Uterus (tissue), 4 donors: Measurements from ENCODE around the gene ARHGAP15. TPM values are rescaled to one million over a fixed set of nuclear protein-coding genes. Genes with fewer than 3 reads are reported as not detected.

Experiments used
- DNase-seq, 2 donors: peaks; one replicate each; pipeline ENCODE4 v3.0.0-alpha.2; 2019 to 2020
- H3K27ac ChIP-seq, 2 donors: fragments of 200-600 bp; sonication (generic); 1 replicate in 1 of 2; 2 replicates in 1 of 2; pipeline ENCODE4 v1.5.1; 2016 to 2018
- H3K27me3 ChIP-seq, 2 donors: fragments of 200-600 bp; sonication (generic); one replicate each; pipeline ENCODE4 v1.5.1; 2018 to 2019; ENCODE audit warnings: control low read depth in 1 of 2
- H3K36me3 ChIP-seq, 2 donors: fragments of 200-600 bp; sonication (generic); one replicate each; pipeline ENCODE4 v1.5.1; 2019; ENCODE audit warnings: control low read depth in 1 of 2
- H3K4me1 ChIP-seq, 2 donors: fragments of 200-600 bp; sonication (generic); one replicate each; pipeline ENCODE4 v1.5.1; 2018 to 2019; ENCODE audit warnings: control low read depth in 1 of 2
- H3K4me3 ChIP-seq, 2 donors: fragments of 200-600 bp; sonication (generic); 1 replicate in 1 of 2; 2 replicates in 1 of 2; pipeline ENCODE4 v1.5.1; 2018 to 2019; ENCODE audit warnings: mild to moderate bottlenecking in 1 of 2
- H3K9me3 ChIP-seq, 2 donors: fragments of 200-600 bp; sonication (generic); one replicate each; pipeline ENCODE4 v1.5.1; 2019; ENCODE audit warnings: control low read depth in 1 of 2
- POLR2A ChIP-seq, 2 donors: fragments of 450-650 bp; IDR thresholded peaks; one replicate each; pipeline ENCODE4 v1.6.1; 2016; ENCODE audit warnings: antibody characterized with exemption in 2 of 2, mild to moderate bottlenecking in 1 of 2, moderate library complexity in 1 of 2
- intact Hi-C: fragments of 100-400 bp; cut with DNase I; formaldehyde crosslinking; loops from one replicate; pipeline ENCODE4 v1.15.1; 2023; ENCODE audit warnings: low total_unique reads
- total RNA-seq, 4 donors: library from RNA; depleted of rRNA in 3 of 4; stranded (reverse); fragments of >200 nt in 3 of 4; gene quantifications; one replicate each; pipeline versions ENCODE4 v1.1.0 to v1.2.4, GENCODE V29; 2014 to 2023
- TF ChIP-seq, protein P1 (sequence below), 4 experiments: fragments of 200-600 bp in 2 of 4; fragments of 450-650 bp in 2 of 4; sonication (generic) in 2 of 4; IDR thresholded peaks; one replicate each; pipeline ENCODE4 v1.5.1; 2016 to 2019; ENCODE audit warnings: antibody characterized with exemption in 4 of 4, mild to moderate bottlenecking in 2 of 4, moderate library complexity in 1 of 4
- donor health status: DM: yes; HTN: yes; CAD: no.

Gene ARHGAP15
- total RNA-seq, 4 donors from 2014 or later = 0.88 to 28.4 (median 6.6) TPM

DNA sequence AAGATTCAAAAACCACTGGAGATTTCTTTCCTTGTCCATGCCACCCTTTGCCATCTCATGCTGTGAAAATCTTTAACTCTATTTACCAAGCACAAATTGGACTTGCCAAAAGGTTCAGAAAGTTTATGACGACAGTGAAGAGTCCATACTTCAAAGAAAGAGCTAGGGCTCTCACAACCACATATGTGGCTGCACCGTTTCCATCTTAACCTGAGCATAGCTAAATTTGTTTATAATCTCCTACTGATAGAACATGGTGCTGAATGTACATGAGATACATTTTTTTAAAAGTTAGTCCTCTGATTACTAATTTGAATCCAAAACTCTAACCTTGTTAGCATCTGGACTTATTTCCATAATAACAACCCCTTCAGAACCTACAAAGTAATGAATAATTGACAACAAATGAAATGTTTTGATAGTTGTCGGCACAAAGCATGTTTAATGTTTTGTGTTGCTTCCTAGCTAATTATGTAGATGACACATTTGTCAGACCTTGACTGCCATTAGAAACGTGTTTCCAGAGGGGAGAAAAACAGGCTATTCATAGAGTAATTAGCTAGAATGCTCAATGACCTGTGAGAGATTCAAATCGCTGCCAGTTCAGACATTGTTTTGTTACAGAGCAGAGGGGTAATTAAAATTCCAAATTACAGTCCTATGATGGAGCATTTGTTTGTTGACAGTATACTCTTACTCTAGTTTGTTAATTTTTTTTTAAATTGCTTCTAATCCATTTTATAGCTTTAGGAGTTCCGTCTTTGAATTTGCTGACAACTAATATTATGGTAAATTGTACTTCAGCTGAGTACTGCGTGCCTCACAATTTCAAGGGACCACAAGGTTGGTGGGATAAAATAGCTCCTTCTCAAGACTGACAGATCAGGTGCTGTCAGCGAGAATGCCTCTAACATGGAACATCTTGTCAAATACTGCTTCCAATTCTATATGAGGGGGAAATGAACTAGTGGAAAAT is 31.8 kb downstream of the ARHGAP15 start:
- no peaks in the 10 kb centered on the region for H3K9me3 ChIP-seq
- H3K36me3 ChIP-seq = no peaks in the 10 kb centered on the region
- intact Hi-C loops = no loop called here
- no peaks in the 10 kb centered on the region for H3K4me1 ChIP-seq
- no peak for DNase-seq
- no peak overlapping the region for H3K27ac ChIP-seq
- H3K27me3 ChIP-seq = no peaks in the 10 kb centered on the region
- TF ChIP-seq, protein P1, sequence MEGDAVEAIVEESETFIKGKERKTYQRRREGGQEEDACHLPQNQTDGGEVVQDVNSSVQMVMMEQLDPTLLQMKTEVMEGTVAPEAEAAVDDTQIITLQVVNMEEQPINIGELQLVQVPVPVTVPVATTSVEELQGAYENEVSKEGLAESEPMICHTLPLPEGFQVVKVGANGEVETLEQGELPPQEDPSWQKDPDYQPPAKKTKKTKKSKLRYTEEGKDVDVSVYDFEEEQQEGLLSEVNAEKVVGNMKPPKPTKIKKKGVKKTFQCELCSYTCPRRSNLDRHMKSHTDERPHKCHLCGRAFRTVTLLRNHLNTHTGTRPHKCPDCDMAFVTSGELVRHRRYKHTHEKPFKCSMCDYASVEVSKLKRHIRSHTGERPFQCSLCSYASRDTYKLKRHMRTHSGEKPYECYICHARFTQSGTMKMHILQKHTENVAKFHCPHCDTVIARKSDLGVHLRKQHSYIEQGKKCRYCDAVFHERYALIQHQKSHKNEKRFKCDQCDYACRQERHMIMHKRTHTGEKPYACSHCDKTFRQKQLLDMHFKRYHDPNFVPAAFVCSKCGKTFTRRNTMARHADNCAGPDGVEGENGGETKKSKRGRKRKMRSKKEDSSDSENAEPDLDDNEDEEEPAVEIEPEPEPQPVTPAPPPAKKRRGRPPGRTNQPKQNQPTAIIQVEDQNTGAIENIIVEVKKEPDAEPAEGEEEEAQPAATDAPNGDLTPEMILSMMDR (IDR thresholded peaks at IDR 0.05) = no peak
- no peak for TF ChIP-seq POLR2A (IDR thresholded peaks at IDR 0.05)
- H3K4me3 ChIP-seq = no peak overlapping the region

DNA sequence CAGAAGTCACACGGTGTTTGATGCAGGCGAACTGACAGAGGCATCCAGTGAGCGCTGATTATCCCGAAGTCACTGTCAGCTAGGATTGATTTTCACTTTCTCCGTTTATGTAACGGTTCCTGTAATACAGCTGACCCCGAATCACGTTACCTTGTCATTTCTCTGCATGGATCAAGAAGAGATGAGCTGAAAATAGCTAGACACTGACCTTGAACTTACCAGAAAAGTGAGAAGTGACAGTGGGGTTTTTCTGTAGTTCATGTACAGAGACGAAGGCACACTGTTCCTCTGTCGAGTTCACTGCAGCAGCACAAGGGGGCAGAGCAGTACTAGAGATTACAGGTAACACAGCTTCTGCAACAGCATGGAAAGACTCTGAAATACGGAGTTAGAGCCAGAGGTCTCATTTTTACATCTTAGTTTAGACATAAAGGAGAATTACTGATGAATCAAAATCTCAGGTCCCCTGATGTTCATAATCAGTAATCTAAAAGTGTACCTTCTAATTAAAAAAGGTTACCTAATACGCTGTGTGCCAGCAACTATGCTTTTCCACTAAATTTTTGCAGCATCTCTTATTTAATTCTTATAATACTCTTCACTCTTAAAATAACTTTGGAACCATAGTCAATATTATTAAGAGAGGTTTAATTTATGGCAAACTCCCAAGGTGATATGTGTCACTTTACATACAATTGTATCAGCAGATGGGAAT is 33.1 kb downstream of the ARHGAP15 start:
- intact Hi-C loops = no loop called here
- H3K9me3 ChIP-seq = no peaks in the 10 kb centered on the region
- DNase-seq = peak in 1 of 2 donors; percentile 18
- no peak overlapping the region for H3K4me3 ChIP-seq
- H3K4me1 ChIP-seq = no peaks in the 10 kb centered on the region
- H3K36me3 ChIP-seq = no peaks in the 10 kb centered on the region
- TF ChIP-seq POLR2A (IDR thresholded peaks at IDR 0.05) = no peak
- TF ChIP-seq, protein P1 (IDR thresholded peaks at IDR 0.05) = peak in 3 of 4 experiments; percentile 8 to 49 (median 46)
- no peak overlapping the region for H3K27ac ChIP-seq
- no peaks in the 10 kb centered on the region for H3K27me3 ChIP-seq

GRCh38 chr2:143162997-143163396 is 33.8 kb downstream of the ARHGAP15 start:
- Histone ChIP-seq H3K27me3 (no peaks in the 10 kb centered on the region), H3K36me3 (no peaks in the 10 kb centered on the region), H3K4me1 (no peaks in the 10 kb centered on the region), H3K9me3 (no peaks in the 10 kb centered on the region), H3K27ac (no peak overlapping the region), H3K4me3 (no peak overlapping the region)
- TF ChIP-seq, protein P1 (IDR thresholded peaks at IDR 0.05) = no peak
- no peak for TF ChIP-seq POLR2A (IDR thresholded peaks at IDR 0.05)
- DNase-seq = no peak
- intact Hi-C loops = no loop called here

DNA sequence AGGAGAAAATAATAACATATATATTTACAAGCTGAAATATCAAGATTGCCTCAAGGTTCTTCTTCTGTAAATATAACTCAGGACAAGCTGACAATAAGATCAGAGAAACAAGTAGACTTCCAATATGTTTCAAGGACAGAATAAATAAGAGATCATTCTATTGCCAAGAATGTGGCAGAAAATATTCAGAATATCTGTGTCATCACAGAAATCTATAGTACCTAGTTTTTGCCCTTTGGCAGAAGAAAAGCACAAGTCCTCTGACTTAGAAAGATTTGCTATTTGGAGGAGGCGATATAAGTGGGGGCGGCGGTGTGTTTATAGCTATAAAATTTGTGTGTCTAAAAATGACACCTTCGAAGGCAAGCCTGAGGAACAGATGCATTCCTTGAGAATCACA is 34.3 kb downstream of the ARHGAP15 start:
- Histone ChIP-seq H3K27ac (no peak overlapping the region), H3K4me3 (no peak overlapping the region), H3K36me3 (no peaks in the 10 kb centered on the region), H3K9me3 (no peaks in the 10 kb centered on the region), H3K4me1 (no peaks in the 10 kb centered on the region), H3K27me3 (no peaks in the 10 kb centered on the region)
- TF ChIP-seq, protein P1 (IDR thresholded peaks at IDR 0.05) = no peak
- TF ChIP-seq POLR2A (IDR thresholded peaks at IDR 0.05) = no peak
- no peak for DNase-seq
- intact Hi-C loops = no loop called here

DNA sequence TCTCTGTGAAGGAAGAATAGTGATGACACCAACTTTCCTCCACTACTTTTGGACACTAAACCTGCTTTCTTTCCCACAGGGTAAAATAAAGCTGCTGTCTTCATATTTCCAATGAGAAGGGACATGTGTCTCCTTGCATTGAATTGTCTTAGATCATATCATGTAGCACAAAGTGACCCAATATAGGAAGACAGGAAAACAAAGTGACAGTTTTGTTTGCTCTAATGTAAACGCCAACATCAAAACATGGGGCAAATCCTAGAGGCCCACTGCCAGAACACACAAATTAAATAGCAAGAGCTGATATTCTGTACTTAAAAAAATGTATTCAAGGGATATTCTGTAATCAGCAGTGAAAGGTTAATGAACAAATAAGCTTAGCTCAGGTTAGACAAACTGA is 36.1 kb downstream of the ARHGAP15 start:
- no peaks in the 10 kb centered on the region for H3K9me3 ChIP-seq
- intact Hi-C loops = no loop called here
- no peak overlapping the region for H3K27ac ChIP-seq
- no peak overlapping the region for H3K4me3 ChIP-seq
- no peak for DNase-seq
- H3K4me1 ChIP-seq = no peaks in the 10 kb centered on the region
- no peaks in the 10 kb centered on the region for H3K36me3 ChIP-seq
- H3K27me3 ChIP-seq = no peaks in the 10 kb centered on the region
- TF ChIP-seq, protein P1 (IDR thresholded peaks at IDR 0.05) = no peak
- TF ChIP-seq POLR2A (IDR thresholded peaks at IDR 0.05) = no peak
